Cardiac septum (tissue), 1 donor: ENCODE results near the gene ADSL. TPM values are rescaled to one million over a fixed set of nuclear protein-coding genes. Genes with fewer than 3 reads are reported as not detected.
A peak's percentile ranks its signal among the peaks of the same experiment; 100 is the strongest.
"Not testable (repeated sequence)": the region's sequence is repeated elsewhere in the genome, so short reads cannot be mapped to it uniquely, and the experiment has no call there.

Source experiments
- DNase-seq: peaks from one replicate; pipeline ENCODE4 v3.0.0-alpha.2; 2020; ENCODE audit warnings: low spot score
- intact Hi-C: fragments of 100-400 bp; cut with DNase I; formaldehyde crosslinking; loops from one replicate; pipeline ENCODE4 v1.14.0; 2022
- long read RNA-seq: library from polyadenylated mRNA; unstranded; transcript quantifications from one replicate; pipeline ENCODE4 v2.0.0, GENCODE V29; 2021
- total RNA-seq: library from RNA; stranded (reverse); fragmentation: NEBNext Ultra II Directional; extraction: Animal tissue kit (Norgen Biotek cat#: 25700); gene quantifications from one replicate; pipeline ENCODE4 v1.2.1, GENCODE V29; 2021
- donor health status: DM: no; HTN: no; CAD: no.

ADSL gene
- total RNA-seq = 47.8 TPM
- long read RNA-seq, full-length matches to known transcripts = 67 of 77 reads
- long read RNA-seq, partial matches to known transcripts = 2 of 77 reads
- long read RNA-seq, other reads (novel, unspliced or antisense) = 8 of 77 reads

DNA sequence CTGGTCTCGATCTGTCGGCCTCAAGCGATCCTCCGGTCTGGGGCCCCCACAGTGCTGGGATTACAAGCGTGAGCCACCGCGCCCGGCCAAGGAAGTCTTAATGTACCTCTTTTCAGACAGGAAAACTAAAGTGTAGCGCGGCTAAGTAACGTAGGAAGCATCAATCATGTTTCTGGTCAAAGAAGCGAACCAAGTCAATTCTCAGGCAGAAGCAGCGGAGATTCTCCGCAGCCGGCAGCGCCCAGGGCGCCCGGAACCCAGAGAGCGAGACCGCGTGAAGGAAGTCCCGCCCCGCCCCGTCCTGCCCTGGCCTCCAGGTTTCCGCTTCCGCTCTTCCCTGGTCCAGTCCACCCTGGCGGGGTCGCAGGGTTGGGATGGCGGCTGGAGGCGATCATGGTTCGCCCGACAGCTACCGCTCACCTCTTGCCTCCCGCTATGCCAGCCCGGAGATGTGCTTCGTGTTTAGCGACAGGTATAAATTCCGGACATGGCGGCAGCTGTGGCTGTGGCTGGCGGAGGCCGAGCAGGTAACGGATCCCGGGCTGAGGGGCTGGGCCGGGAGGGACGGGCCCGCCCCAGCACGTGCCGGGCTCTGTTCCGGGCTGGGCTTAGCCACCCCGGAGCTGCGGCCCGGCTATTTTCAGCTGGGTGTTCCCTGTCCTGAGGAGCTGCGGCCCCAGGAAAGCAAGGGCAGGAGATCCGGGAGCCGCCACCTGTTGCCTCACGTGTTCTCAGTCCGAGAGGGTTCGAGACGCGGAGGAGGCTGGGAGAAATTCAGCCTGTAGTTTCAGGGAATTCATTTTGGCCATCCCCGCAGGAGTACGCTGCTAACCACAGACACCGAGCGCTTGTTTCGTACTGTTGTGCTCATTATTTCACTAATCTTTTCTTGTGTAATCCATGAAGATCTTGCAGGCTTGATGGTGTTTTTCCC is at the start of gene ADSL:
ADSL (plus strand) TSS at position 316 of the 934 bp plus-strand sequence; CDS start at position 375, 59 bp downstream.
- intact Hi-C loops = loop anchor here (2.0 to 5.0 kb wide), 4 partner anchors 134 to 814 kb away; partner anchors contain the start of gene RPS19BP1

DNA sequence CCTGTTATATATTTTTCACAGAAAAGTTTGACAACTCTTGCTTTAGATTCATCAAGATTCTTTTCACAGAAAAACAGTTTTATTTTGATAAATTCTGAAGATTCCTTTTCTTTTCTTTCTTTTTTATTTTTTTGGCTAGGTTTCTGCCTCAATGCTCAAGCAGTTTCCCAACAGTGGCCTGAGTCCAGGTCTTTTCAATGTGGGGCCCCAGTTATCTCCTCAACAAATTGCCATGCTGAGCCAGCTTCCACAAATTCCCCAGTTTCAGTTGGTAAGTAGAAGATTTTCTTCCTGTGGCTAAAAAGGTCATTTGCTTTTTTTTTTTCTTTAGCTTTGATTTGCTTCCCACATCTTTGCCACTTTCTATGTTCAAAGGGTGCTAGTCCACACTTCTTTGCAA is 46.0 kb upstream of the ADSL start:
- intact Hi-C loops = no loop called here
- no peak for DNase-seq

More for the DNA sequence above, at the start of gene ADSL:
- peak; percentile 95 for DNase-seq

DNA sequence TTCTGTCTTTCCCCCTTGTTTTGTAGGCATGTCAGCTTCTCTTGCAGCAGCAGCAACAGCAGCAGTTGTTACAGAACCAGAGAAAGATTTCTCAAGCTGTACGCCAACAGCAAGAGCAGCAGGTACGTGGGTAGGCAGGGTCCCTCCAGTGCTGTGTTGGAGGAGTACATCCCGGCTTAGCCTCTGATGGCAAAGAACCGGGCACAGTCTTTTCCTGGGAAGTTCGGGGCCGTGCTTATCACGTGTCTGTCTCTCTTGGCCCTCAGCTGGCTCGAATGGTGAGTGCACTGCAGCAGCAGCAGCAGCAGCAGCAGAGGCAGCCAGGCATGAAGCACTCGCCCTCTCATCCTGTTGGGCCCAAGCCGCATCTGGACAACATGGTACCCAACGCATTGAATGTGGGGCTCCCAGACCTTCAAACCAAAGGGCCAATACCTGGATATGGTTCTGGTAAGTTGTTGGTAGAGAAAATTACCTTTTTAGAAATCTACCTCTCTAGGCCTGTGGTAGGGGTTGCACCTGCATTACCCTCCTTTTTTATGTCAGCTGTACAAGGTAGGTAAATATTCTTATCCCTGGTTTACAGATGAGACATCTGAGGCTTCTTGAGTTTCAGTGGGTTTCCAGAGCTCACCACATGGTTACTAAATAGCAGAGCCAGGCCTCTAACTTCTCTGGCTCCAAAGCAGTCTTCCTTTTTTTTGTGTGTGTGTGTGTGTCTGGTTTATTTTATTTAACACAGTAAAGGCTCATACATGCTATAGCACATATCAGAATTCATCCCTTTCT is 45.2 kb upstream of the ADSL start:
- DNase-seq = no peak
- intact Hi-C loops = no loop called here

DNA sequence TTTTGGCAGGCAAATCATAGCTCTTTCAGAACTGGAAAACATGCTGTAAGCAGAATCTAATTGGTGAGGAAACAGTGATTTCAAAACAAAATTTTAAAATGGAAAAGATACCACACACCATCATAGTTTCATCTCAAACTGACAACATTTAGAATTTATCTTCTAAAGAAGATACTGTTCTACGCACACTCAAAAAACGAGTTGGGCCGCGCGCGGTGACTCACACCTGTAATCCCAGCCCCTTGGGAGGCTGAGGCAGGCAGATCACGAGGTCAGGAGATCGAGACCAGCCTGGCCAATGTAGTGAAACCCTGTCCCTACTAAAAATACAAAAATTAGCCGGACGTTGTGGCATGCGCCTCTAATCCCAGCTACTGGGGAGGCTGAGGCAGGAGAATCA is 44.2 kb upstream of the ADSL start:
- intact Hi-C loops = no loop called here
- no peak for DNase-seq

DNA sequence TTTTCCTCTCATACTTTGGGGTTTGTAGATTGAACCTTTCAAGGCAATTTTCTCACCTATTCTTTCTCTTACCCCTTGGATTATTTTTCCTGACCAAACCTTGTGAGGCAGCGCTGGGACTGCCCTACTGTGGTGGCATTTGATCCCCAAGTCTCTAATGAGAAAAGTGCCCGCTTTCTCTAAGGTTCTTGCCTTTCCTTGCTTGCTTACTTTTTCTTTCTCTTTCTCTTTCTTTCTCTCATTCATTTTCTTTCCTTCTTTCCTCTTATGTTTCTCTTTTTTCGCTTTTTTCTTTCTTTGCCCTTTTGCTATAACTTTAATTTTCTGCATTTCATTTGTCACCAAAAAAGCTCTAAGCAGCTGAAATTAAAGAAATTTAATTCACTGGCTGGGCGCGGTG is 40.7 kb upstream of the ADSL start:
- no peak for DNase-seq
- intact Hi-C loops = no loop called here

DNA sequence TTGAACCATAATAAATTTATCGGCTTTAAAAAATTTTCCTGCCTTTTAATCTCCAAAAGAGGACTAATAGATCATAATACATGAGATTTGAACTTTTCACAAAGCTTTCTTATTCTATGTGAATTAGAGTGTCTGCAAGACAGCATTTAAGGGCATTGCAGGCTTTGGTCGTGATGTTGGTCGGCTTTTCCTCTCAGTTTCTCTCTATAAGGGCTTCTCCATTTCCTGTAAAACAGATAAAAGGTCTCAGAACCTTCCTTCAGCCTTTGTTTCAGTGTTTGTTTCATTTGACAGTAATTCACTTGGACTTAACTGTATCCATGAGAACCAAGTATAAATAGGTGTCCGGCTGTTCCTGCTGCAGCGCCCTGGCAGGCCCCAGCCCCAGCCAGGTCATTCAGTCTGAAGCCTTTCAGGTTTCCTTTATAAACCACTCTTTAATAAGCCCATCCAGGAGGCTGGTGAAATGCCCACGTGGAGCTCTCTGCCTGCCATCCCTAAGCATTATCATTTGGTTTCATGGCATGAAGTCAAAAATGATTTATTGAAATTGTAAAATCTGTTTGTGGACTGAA is 37.2 kb upstream of the ADSL start:
- intact Hi-C loops = no loop called here
- DNase-seq = no peak

DNA sequence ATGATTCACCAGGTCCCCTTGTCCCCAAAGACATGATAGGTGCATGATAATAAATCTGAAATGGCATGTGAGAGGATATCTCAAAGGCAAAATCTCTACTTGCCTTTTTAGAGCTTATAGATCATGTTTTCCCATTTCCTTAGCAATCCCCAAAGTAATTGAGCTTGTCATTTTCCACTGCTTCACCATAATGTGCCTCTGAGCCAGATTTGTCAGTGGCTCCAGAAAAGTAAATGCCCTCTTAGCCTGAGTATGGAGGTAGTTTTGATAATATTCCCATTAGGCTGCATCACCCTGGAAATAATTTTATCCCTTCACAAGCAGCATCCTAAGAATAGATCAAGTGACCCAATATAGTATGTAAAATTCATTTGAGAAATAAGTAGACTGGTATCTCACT is 36.7 kb upstream of the ADSL start:
- DNase-seq = no peak
- intact Hi-C loops = no loop called here

DNA sequence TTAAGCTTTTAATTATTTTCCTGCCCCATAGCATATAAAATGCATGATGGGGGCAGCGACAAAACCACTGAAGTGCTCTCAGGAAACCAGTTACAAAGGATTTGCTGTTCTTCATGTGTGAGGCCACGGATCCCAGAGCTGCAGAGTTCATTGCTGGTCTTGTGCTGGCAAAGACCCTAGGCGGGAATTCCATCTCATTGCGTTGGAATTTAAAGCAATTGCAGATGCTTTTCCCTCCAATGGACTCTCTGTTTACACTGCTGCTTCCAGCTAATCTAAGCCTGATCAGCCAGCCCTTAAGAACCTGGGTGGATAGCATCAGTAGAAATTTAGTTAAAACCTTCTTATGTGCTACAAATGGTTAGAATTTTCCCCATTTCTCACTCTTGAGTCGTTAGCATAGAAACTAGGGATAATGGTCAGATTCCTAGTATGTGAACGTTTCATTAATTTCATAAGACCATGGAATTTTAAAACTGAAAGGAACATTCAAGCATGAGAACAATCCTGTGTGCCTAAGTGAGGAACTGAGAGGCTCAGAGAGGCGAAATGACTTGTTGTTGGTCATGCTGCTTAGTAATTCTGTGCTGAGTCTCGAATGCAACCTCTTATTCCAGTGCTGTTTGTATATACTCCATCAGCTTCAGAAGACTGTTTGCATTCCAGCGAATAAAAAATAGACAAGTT is 36.1 kb upstream of the ADSL start:
- no peak for DNase-seq
- intact Hi-C loops = no loop called here

DNA sequence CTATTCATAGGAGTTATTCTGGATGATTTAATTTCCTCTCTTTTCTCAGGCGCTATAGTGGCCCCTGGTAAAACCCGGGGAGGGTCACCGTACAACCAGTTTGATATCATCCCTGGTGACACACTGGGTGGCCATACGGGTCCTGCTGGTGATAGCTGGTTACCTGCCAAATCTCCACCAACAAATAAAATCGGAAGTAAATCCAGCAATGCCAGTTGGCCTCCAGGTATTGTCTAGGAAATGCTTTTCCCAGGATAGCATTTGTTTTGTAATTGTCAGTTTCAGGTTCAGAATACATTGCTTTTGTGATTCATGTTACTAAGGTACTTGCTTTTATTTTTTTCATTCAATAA is 35.6 kb upstream of the ADSL start:
- DNase-seq = no peak
- intact Hi-C loops = no loop called here

DNA sequence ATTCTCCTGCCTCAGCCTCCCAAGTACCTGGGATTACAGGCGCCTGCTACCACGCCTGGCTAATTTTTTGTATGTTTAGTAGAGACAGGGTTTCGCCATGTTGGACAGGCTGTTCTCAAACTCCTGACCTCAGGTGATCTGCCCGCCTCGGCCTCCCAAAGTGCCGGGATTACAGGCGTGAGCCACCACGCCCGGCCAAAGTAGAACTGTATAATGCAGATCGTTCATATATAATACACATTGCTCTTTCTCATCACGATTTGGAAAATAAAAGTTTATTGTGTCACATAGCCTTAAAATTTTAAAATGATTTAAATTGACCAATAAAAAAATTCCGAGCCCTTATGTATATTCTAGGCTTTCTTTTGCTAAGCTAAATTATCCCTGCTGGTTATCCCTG is 34.7 kb upstream of the ADSL start:
- intact Hi-C loops, DNase-seq: not testable (repeated sequence)

DNA sequence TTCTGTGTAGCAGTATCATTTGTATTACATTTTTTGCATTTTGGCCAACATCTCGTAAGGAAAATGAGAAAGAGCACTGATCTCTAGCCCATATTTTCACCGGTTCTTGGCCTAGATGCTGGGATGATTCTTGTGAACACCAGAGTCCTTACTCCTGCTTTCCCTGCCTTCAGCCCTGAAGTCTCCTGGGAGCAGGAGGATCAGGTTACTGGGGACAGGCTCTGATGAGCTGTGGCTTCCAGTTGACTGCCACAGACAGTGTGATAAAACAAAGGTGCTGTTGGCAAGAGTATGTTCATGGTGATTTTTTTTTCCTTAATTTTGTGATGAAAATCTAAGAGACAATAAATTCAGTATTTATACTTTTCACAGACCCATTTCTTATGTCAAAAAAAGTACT is 34.2 kb upstream of the ADSL start:
- no peak for DNase-seq
- intact Hi-C loops = no loop called here

DNA sequence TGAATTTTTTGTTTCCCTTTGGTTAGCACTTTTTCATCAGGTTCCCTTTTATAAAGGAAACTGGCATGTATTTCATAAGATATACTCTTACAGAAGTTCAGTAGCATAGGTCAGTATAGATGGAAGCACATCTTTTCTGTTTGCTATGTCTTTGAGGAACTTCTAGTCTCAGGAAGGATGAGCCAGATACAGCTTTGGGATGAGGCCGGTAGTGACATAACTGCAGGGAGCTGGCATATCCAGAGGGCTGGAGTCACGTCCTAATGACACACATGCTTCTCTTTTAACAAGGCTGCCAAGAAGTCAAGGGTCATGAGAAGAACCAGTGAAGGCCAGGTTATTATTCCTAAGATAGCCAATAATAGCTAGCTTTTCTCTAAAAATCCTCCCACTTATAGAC is 33.3 kb upstream of the ADSL start:
- DNase-seq = no peak
- intact Hi-C loops = no loop called here

DNA sequence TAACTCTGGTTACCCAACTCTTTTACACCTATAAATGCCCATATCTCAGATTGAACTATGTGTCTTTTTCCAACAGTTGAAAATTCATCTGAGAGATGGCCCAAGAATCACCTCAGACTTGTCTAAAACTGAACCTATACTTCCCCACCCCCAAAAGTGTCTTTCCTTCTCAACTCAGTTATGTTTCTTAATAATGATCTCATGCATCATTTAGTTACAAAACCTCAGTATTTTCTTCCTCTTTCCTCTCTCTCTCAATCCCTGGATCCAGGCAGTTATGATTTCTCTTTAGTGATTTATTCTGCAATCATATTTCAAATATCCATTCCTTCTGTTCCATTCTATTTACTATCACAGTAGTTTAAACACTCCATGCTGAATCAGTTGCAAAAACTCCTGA is 32.3 kb upstream of the ADSL start:
- DNase-seq = no peak
- intact Hi-C loops = no loop called here

DNA sequence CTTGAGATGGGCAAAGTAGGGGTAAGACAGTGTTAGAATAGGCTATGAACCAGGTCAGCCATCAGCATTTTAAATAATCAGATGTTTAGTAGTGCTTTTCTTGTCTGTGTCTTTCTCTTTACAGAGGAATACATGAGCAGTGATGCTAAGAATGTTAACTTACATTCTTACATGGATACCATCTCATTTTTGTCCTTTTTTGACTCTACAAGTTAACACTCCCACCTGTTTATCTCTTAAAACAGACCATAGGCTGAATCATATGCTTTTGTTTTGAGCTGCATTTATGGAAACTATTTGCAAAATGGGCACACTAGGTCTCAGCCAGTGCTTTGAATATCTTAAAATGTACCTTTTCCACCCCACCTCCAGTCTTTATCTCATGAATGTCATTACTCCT is 25.6 kb upstream of the ADSL start:
- no peak for DNase-seq
- intact Hi-C loops = no loop called here

DNA sequence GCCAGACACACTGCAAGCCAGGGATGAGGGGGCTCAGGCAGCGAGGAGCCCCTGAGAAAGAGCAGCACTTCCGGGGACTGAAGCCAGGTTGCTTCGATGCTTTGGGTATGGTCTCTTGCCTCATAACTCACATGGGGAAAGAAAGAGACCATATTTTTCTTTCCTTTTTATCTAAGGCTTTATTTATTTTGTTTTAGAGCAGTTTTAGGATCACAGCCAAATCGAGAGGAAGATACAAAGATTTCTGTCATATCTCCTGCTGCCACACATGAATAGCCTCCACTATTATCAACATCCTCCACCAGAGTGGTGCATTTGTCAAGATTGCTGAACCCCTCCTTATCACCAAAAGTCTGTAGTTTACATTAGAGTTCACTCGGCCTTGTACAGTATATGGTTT is 24.3 kb upstream of the ADSL start:
- intact Hi-C loops = no loop called here
- no peak for DNase-seq

DNA sequence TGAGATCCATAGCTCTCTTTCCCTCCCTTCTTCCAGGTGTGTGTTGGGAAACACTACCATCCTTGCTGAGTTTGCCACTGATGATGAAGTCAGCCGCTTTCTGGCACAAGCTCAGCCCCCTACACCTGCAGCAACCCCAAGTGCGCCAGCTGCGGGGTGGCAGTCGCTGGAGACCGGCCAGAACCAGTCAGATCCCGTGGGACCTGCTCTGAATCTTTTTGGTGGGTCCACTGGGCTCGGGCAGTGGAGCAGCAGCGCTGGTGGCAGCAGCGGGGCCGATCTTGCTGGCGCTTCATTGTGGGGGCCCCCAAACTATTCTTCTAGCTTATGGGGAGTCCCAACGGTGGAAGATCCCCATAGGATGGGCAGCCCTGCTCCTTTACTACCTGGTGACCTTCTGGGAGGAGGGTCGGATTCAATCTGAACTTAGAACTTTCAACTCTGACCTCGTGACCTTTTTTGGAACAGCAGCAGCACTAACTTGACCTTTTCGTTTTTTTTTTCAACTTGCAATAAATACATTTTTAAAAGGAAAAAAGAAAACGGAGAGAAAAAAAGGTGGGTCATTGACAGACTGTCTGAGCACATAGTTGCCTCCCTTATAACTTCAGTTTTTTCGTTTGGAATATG is 23.4 kb upstream of the ADSL start:
- DNase-seq = no peak
- intact Hi-C loops = no loop called here

DNA sequence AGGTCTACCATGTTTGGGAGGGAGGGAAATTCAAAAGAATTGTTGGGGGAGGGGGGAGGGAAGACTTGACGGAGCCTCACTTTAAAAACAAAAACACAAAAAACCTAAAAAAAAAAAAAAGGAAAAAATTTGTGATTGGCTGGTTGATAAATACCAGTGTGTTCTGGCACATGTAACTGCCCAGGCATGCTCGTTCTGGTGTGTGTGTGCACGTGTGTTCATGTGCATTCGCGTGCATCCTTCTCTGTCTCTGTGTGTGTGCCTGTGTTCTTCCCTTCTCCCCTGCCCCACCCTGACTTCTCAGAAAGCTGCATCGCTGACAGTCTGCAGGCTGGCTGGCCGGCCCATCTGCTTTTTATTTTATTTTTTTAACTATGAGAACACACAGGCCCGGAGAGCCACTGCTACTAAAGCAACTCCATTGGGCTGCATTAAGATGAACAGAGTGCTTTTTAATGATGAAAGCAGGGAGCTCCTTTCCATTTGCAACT is 22.6 kb upstream of the ADSL start:
- DNase-seq = no peak
- intact Hi-C loops = no loop called here

DNA sequence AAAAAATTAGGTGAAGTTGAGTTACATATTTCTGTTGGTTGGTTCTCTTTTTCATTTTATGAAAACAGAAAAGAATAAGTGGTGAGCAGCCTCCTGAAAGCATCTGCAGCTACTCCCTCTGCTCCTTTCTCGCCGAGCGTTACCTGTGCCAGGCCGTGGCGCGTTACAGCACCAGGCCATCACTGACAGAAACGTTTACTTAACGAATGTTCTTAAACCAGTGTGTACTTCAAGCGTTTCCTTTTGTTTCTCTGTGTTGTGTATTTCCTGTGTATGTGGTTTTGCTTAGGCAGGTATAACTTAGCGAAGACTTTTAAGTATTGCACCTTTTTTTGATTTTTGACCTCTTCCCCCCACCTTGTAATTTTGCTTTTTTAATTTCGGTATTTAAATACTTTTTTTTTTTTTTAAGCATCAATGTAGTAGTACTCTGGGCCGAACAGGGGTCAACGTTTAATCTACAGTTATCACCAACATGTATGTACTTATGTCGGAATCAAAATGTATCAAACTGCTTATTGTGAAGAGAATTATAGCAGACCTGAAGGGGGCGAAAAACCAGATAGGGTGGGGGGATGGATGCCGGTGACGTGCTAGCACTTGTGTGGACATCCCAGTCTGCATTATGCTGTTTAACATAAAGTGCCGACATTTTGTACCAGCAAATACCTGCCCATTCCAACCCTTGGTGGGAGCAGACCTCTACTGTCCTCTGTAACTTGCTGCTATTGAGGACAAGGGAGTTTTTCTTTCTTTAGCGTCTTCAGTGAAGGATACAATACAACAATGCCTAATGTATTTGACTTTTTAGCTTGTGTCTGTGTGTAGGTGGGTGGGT is 21.6 kb upstream of the ADSL start:
- intact Hi-C loops = no loop called here

More for the DNA sequence above, 21.6 kb upstream of the ADSL start:
- DNase-seq = no peak
